NB4 (cell line): Measurements from ENCODE around the gene TERF2IP.

Experiments used
- CTCF ChIP-seq: IDR thresholded peaks from one replicate; pipeline ENCODE4 v1.5.1; 2012; ENCODE audit warnings: low read depth, low read length
- POLR2A ChIP-seq: IDR thresholded peaks from 2 replicates; pipeline ENCODE4 v1.6.1; 2011; ENCODE audit warnings: mild to moderate bottlenecking; ENCODE audit not compliant: insufficient read length; ENCODE audit errors: extremely low read depth

DNA sequence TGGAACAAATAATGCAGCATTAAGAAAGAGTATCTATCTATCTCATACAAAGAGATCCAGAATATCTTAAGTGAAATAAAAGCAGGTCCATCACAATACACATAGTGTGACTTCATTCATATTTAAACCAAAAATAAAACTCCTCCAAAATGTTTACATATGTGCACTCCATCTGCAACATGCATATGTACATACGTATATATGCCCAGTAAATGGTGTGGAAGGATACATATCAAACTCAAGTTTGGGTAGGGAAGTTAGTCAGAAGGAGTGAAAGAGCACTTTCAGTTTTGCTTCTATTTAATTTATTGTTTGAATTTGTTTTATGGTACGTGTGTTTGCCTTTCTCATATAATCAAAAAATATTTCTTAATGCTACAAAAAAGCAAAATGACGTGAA lies 12.5 kb upstream of the TERF2IP start:
- TF ChIP-seq POLR2A (no peak), CTCF (no peak)
